Smooth muscle cell (in vitro differentiated cells): ENCODE measurements around the gene WRNIP1. TPM values are rescaled to one million over a fixed set of nuclear protein-coding genes. Genes with fewer than 3 reads are reported as not detected.
A peak's percentile ranks its signal among the peaks of the same experiment; 100 is the strongest.

Source experiments
- DNase-seq: peaks from one replicate; lab custom pipeline; 2025; ENCODE audit not compliant: unreplicated experiment; lab: John Stamatoyannopoulos, UW
- H2AFZ ChIP-seq: fragments of 200-600 bp; sonication (generic); 2 replicates; pipeline ENCODE4 v1.6.0; 2016; ENCODE audit warnings: antibody characterized with exemption, low read depth, mild to moderate bottlenecking
- H3F3A ChIP-seq: fragments of 200-600 bp; sonication (generic); 2 replicates; pipeline ENCODE4 v1.6.0; 2017; ENCODE audit warnings: antibody characterized with exemption, low read depth
- H3K27ac ChIP-seq: fragments of 200-600 bp; sonication (generic); 2 replicates; pipeline ENCODE4 v1.5.1; 2016; ENCODE audit warnings: low read depth, mild to moderate bottlenecking
- H3K27me3 ChIP-seq: fragments of 200-600 bp; sonication (generic); 2 replicates; pipeline ENCODE4 v1.6.1; 2016; ENCODE audit warnings: low read depth, mild to moderate bottlenecking
- H3K36me3 ChIP-seq: fragments of 200-600 bp; sonication (generic); 2 replicates; pipeline ENCODE4 v1.5.1; 2016; ENCODE audit warnings: low read depth
- H3K4me1 ChIP-seq: fragments of 200-600 bp; sonication (generic); 2 replicates; pipeline ENCODE4 v1.5.1; 2016; ENCODE audit warnings: low read depth
- H3K4me2 ChIP-seq: fragments of 200-600 bp; sonication (generic); 2 replicates; pipeline ENCODE4 v1.6.0; 2016; ENCODE audit warnings: mild to moderate bottlenecking
- H3K4me3 ChIP-seq: fragments of 200-600 bp; sonication (generic); 2 replicates; pipeline ENCODE4 v1.5.1; 2016; ENCODE audit warnings: mild to moderate bottlenecking
- H3K79me2 ChIP-seq: fragments of 200-600 bp; sonication (generic); 2 replicates; pipeline ENCODE4 v1.6.0; 2016; ENCODE audit warnings: low read depth, mild to moderate bottlenecking
- H3K9ac ChIP-seq: fragments of 200-600 bp; sonication (generic); 2 replicates; pipeline ENCODE4 v1.6.0; 2016; ENCODE audit warnings: low read depth
- H3K9me3 ChIP-seq: fragments of 200-600 bp; sonication (generic); replicated peaks from 2 replicates; pipeline ENCODE4 v1.5.1; 2016; ENCODE audit warnings: low read depth
- H4K20me1 ChIP-seq: fragments of 200-600 bp; sonication (generic); 2 replicates; pipeline ENCODE4 v1.6.0; 2016; ENCODE audit warnings: low read depth
- CTCF ChIP-seq: fragments of 200-600 bp; sonication (generic); IDR thresholded peaks from 2 replicates; pipeline ENCODE4 v1.5.1; 2017; ENCODE audit warnings: borderline replicate concordance, mild to moderate bottlenecking, antibody characterized with exemption; ENCODE audit not compliant: insufficient read depth, poor library complexity, severe bottlenecking
- WGBS: methylation state at CpG from one replicate; pipeline ENCODE4 v1.1.7; 2016; ENCODE audit warnings: low lambda C conversion rate; 5-methylcytosine and 5-hydroxymethylcytosine counted together
- polyA plus RNA-seq: library from polyadenylated mRNA; unstranded; fragments of >200 nt; fragmentation: Nextera tagmentation; extraction: Ambion mirVana; gene quantifications from 2 replicates; pipeline ENCODE4 v1.2.1, GENCODE V29; 2016
- total RNA-seq: library from RNA; depleted of rRNA; stranded (reverse); fragments of >200 nt; gene quantifications from 2 replicates; pipeline ENCODE4 v1.2.3, GENCODE V29; 2014

WRNIP1 gene
- total and polyA plus RNA-seq, 2 experiments from 2014 or later, result 20.0 to 29.6 TPM

DNA sequence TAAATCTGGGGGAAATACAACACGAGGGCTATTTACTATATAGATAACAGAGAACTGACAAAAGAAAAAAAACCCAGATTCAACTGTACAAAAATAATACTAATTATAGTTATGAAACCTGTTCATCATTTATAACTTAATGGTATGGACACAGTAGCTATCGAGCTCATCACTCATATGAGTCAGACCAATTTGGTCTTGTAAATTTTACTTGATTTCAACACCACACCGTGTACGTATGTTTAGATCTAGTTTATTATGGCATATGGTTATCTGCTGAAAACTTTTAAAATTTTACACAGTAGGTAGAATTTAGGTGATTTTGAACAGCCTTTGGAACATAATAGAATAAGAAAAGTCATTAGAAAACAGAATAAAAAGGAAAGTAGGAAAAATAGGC, 19.9 kb upstream of the WRNIP1 start:
- DNase-seq, result no peak
- WGBS, result 49% methylated on average over 4 of the region's 4 CpGs
- no peaks in the 10 kb centered on the region for H3K9me3 ChIP-seq
- TF ChIP-seq CTCF, result no peak
- H3K79me2 ChIP-seq, result no peaks in the 10 kb centered on the region
- no peaks in the 10 kb centered on the region for H4K20me1 ChIP-seq
- H3F3A ChIP-seq, result no peaks in the 10 kb centered on the region
- H3K9ac ChIP-seq, result peak overlapping the region; percentile 11
- H3K4me1 ChIP-seq, result peaks cover 24% of the 10 kb centered on the region
- no peak overlapping the region for H3K4me3 ChIP-seq
- H3K4me2 ChIP-seq, result no peak overlapping the region
- no peaks in the 10 kb centered on the region for H3K27me3 ChIP-seq
- no peaks in the 10 kb centered on the region for H3K36me3 ChIP-seq
- H3K27ac ChIP-seq, result no peak overlapping the region
- H2AFZ ChIP-seq, result no peak overlapping the region

DNA sequence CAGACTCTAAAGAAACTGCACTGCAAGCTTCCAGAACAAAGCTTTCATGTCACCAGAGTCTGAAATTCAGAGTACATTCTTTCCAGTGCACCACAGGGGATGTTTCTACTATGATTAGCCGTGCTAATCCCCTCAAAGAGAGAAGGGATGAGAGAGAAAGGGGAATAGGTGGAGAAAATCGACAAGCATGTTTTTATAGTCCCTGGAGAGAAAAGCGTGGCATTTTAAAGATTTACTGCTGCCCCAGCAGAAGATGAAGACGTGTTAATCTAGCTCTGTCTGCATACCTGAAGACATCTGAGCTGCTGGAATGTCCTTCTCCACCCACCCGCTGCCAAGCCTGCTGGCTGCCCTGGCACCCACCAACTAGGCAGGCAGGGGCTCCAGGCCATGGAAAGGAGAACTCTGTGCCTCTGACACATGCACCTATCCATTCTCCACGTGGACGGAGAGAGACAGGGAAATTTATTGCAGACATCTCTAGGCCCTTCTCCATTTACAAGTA, 18.6 kb upstream of the WRNIP1 start:
- no peaks in the 10 kb centered on the region for H3K36me3 ChIP-seq
- H2AFZ ChIP-seq, result no peak overlapping the region
- peaks cover 24% of the 10 kb centered on the region for H3K4me1 ChIP-seq

GRCh38 chr6:2748183-2748582, 17.0 kb upstream of the WRNIP1 start:
- Histone ChIP-seq H3K36me3 (no peaks in the 10 kb centered on the region), H3K27me3 (no peaks in the 10 kb centered on the region), H3K4me2 (no peak overlapping the region), H3K9ac (no peak overlapping the region), H3K4me3 (no peak overlapping the region), H3K27ac (no peak overlapping the region), H3F3A (no peaks in the 10 kb centered on the region), H3K79me2 (no peaks in the 10 kb centered on the region), H3K9me3 (no peaks in the 10 kb centered on the region), H4K20me1 (no peaks in the 10 kb centered on the region), H3K4me1 (peaks cover 24% of the 10 kb centered on the region), H2AFZ (no peak overlapping the region)
- no peak for DNase-seq
- TF ChIP-seq CTCF, result no peak
- WGBS, result 89% methylated on average over 8 of the region's 8 CpGs

More for the DNA sequence above, 18.6 kb upstream of the WRNIP1 start:
- peak overlapping the region; percentile 48 for H3K4me2 ChIP-seq
- no peak for DNase-seq
- H3K9ac ChIP-seq, result no peak overlapping the region
- no peaks in the 10 kb centered on the region for H4K20me1 ChIP-seq
- H3K27me3 ChIP-seq, result no peaks in the 10 kb centered on the region
- H3K27ac ChIP-seq, result peak overlapping the region; percentile 51
- WGBS, result 41% methylated on average over 7 of the region's 7 CpGs
- no peak overlapping the region for H3K4me3 ChIP-seq
- no peaks in the 10 kb centered on the region for H3K79me2 ChIP-seq
- no peaks in the 10 kb centered on the region for H3F3A ChIP-seq
- H3K9me3 ChIP-seq, result no peaks in the 10 kb centered on the region
- TF ChIP-seq CTCF, result no peak

- Histone ChIP-seq H2AFZ (no peak overlapping the region), H3F3A (no peaks in the 10 kb centered on the region), H3K4me3 (no peak overlapping the region), H3K9ac (no peak overlapping the region), H3K4me1 (peaks cover 24% of the 10 kb centered on the region), H3K79me2 (no peaks in the 10 kb centered on the region), H3K27me3 (no peaks in the 10 kb centered on the region), H4K20me1 (no peaks in the 10 kb centered on the region), H3K4me2 (no peak overlapping the region), H3K27ac (no peak overlapping the region), H3K9me3 (no peaks in the 10 kb centered on the region), H3K36me3 (no peaks in the 10 kb centered on the region)
- peak; percentile 86 for TF ChIP-seq CTCF
- WGBS, result 21% methylated on average over 11 of the region's 11 CpGs
- DNase-seq, result peak; percentile 5
These were observed 15.1 kb upstream of the WRNIP1 start for GRCh38 chr6:2749969-2750600.
